Measurements from ENCODE around the gene DGKD.

- no peak for TF ChIP-seq CTCF (IDR thresholded peaks at IDR 0.05; ENCODE audit: borderline replicate concordance, extremely low read depth, low read length, poor library complexity, severe bottlenecking)
- no peak for TF ChIP-seq EZH2 (IDR thresholded peaks at IDR 0.05; ENCODE audit: borderline replicate concordance, low read depth, low read length, severe bottlenecking)
Measured at GRCh38 chr2:233441161-233442027, 87.1 kb downstream of the DGKD start.
